GM18498 (cell line): ENCODE results near the gene VPS54.

ENCODE experiments used
- ATAC-seq: cut with Tn5 transposase; IDR thresholded peaks from one replicate; pipeline ENCODE4 v1.9.1; 2021; ENCODE audit warnings: mild to moderate bottlenecking, moderate library complexity; ENCODE audit not compliant: unreplicated experiment

Gene VPS54

DNA sequence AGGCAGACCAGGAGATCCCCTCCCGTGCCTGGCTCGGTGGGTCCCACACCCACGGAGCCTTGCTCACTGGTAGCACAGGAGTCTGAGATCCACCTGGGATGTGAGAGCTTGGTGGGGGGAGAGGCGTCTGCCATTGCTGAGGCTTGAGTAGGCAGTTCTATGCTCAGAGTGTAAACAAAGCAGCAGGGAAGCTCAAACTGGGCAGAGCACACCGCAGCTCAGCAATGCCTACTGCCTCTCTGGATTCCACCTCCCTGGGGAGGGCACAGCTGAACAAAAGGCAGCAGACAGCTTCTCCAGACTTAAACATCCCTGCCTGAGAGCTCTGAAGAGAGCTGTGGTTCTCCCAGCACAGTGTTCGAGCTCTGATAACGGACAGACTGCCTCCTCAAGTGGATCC lies 92.4 kb downstream of the VPS54 start:
- no peak for ATAC-seq

DNA sequence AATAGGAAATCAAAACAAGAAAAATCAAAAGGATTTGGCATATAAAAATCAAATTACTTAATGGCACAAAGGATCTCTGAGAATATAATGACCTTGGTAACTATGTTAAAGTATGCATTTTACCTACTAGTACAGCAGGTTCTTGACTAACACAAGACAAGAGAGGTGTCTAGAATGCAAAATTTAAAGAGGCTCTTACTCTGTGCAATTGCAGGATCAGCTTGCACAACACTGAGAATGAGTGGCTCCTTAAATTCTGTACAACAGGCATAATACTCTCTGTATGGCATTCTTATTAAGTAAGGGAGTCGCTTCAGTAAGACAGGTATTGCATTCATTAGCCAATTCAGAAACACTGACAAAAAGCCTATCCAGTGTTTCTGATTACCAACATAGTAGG lies 104.9 kb downstream of the VPS54 start:
- ATAC-seq = no peak

DNA sequence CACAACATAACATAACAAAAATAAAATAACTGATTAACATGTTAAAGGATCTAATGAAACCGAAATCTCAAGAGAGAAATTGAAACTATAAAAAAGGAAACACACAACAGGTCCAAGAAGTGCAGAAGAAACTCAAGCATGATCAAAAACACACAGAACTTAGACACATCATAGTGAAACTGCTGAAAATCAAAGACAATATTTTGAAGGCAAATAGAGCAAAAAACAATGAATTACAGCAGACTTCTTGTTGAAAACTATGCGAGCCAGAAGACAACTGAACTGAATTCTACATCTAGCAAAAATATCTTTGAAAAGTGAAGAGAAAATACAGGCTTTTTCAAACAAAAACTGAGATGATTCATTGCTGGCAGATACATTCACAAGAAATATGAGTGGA lies 116.2 kb downstream of the VPS54 start:
- no peak for ATAC-seq

DNA sequence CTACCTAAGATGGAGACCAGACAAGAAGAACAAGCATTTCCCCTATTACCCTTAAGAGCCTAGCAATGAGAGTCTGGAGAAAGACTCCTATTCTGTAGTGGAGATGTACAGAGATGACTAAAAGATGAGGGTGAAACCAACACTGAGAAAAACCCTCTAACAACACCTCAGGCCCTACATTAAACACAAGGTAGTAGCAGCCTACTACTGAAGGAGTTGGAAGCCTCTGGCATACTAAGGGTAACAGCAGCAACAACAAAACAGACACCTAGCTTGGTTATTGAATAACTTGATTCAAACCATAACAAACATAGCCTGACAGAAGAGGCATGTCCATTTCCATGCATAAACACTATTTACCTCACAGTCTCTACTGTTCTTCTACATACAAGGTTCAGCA lies 117.1 kb downstream of the VPS54 start:
- no peak for ATAC-seq

DNA sequence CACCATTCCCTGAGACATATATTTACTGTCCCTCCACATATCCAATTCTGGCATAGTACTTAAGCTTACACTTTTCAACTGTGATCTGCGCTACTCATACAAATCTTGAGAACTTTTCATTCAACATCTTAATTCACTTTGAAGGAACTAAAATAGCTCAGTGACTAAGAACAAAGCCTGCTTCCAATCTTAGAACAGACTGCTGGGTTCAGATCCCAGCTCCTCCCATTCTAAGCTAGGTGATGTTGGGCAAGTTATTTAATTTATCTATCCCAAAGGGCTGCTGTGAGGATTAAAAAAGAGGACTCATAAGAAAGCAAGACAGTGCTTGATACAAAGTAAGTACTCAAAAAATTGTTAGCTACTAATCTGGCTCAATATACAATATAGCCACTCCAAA lies 119.6 kb downstream of the VPS54 start:
- no peak for ATAC-seq

DNA sequence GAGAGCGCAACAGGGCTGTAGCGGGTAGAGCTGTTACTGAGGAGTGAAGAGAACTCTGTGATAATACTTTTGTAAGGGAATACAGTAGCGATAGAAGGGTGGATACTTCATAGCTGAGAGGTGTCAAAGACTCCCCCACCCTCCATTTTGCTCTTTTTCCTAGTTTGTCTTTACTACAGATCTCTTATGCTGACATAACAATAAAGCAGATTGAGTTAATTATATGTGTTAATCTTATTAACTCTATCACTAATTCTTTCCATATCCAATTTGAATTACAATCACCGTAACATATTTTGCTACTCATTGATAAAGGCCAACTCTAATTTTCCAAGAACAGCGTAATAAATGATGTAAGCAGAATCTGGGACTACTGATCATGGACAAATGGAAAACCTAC lies 120.4 kb downstream of the VPS54 start:
- no peak for ATAC-seq

DNA sequence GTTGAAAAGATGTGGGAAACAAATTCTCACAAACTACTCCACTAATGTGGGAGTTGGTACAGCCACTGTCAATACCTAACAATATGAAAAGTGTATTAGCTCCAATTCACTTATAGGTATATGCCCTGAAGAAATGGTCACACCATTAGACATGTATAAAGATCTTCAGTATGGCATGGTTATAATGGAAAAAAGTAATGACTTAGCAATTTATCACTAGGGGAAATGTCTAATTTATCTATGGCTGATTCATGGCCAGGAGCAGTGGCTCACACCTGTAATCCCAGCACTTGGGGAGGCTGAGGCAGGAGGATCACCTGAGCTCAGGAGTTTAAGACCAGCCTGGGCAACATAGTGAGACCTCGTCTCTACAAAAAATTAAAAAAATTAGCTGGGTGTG lies 125.1 kb downstream of the VPS54 start:
- ATAC-seq = no peak

DNA sequence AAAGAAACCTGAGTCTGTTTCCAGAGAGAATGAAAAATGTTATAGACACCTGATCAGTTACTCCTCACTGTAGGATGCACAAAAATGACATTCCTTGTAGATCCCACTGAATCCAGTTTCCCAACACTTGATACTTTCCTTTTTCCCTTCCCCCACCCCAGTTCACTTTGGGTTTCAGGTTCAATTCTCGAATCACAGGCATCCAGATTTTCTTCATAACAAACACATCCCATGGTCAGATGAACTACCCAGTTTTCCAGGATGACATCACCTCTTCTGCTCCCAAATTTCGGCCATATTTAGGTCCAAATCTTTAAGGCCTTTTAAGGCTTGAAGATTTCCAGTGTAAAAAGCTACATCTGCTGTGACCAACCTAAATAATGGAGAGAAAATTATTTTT lies 126.1 kb downstream of the VPS54 start:
- ATAC-seq = no peak

DNA sequence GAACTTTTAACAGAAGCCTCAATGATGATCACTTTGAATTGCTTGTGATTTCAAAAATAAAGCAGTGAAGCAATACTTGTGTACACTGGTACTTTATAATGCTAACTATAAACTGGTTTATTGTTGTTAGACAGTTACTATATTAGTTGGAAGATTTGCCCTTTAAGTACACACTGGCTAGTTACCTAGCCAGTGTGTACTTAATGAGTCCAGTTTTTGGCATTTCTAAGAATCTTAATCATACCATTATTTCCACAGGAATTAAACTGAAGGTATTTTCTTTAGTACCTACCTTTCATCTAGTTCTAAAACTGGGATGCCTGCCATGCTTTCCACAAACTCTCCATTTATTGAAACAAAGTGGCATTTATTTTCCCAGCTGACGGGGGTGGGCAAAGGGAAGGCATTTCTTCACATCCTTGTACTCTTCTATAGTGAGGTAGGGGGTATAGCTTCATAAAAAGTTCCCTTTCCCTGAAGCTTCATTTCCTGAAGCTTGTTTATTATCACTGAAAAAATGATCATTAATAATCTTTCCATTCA lies 127.7 kb downstream of the VPS54 start:
- ATAC-seq = no peak

DNA sequence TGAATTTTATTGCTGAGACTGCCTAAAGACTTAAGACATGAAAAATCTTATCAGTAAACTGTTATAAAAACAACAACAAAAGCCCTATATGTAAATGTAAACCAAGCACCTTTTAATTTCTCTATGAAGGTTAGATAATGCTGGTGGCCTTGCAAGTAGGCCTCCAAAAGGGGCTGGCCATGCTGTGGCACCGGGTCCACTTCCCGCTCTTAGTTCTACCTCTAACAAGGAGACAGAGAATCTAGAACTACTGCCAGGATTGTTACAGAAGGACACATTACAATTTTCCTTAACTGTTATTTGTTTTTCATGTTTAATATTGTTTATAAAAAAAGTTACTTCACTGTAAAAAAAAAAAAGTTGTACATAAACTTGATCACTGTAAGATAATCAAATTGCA lies 128.6 kb downstream of the VPS54 start:
- ATAC-seq = no peak

DNA sequence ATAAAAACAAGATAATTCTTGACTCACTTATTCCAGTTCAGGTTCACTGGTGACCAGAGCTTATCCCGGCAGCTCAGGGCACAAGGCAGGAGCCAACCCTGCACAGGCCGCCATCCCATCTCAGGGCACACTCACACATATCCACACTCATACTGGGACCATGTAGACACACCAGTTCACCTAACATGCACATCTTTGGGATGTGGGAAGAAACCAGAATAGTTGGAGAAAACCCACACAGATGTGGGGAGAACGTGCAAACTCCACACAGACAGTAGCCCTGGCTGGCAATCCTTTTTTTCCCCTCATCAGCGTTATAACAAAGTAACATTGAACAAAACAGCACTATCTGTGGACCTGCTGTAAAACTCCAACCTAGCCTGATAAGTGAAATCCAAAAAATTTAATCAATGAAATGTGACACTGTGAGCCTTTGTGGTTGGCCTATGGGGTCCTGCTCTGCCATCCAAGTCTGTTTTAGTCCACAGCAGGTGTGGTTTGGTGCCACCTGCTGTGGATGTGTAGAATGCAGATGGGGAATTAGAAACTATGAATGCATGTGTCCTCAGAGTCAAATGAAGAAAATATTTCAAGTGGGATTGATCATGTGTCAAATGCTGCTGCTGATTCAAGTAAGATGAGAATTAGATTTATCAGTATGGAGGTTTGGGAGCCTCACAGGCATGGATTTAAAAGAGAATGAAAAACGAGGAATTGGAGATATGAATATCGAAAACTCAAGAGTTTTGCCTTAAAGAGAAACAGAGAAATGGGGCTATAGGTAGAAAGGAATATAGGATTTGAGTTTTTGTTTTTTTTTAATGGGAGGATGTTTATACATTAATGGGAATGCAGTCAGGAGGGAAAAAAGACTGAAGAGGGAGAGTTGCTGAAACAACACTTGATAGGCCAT lies 130.5 kb downstream of the VPS54 start:
- ATAC-seq = peak; percentile 81

DNA sequence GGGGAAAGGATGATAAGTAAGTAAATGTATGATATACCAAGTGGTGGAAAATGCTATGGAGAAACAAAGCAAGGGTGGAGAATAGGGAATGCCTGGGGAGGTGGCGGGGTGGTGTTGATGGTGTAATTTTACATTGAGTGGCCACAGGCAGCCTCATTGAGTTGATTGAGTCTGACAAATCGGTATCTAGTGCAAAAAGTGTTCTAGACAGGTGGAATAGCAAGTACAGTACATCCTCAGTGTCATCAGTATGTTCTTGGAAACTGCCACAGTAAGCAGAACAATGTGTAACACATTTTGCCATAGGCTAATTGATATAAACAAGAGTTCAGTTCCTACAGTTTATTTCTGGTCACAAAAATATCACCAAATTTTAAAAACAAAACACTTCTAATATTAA lies 131.2 kb downstream of the VPS54 start:
- no peak for ATAC-seq

DNA sequence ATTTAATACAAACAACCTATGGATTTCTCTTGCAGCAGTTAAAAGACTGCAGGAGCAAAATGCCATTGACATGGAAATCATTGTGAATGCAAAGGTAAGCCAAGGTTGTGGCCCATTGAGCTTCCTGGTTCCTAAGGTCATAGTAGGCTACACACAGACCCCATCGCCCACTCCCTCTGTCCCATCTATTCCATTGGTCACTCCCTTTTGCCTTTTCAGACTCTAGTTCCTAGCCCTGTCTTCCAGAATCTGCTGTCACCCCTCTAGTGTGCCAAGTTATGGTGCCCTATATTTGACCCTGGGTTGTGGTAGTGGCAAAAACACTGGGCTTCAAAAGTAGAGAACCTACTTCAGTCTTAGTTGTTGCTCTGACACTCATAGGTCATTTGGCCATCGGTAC lies 132.8 kb downstream of the VPS54 start:
- no peak for ATAC-seq

DNA sequence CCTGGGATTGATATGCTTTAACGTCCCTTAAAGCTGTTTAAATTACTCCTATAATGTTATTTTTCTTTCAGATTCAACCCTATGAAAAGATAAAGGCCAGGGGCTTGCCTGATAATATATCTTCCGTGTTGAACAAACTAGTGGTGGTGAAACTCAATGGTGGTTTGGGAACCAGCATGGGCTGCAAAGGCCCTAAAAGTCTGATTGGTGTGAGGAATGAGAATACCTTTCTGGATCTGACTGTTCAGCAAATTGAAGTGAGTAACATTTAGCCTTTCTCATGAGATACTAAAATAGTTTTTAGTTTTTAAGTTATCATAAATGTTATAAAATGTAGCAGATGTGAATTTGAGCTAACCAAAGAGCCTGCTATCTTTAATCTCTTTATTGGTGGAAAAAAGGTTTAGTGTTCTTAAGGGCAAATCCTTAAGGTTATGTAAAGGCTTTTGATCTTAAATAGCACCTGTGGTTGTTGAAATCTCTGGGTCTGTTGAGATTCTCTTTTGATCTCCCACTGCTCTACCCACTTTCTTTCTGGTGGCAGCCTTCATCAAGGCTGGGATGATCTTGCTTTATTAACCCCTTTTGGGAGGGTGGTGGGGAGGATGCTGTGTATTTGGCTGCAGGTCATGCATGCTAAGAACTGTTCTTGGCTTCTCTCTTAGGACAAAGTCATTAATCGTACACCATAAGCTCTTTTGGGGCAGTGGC lies 136.7 kb downstream of the VPS54 start:
- ATAC-seq = no peak

DNA sequence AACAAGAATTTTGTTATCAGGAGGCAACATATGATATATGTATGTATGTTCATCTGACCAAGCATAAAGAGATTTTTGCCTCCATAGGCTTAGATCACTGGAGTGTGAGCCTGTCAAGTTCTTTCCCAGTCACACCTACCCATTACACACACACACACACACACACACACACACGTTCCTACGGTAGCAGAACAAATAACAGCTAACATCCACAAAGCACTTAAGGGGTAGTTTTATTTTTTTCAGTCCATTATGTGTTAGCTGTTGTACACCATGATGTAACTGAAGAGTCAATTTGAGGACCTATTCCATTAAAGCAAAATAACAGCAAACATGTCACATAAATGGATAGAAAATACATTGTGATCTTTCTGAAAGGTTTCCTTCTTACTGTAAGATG lies 138.0 kb downstream of the VPS54 start:
- ATAC-seq = no peak

DNA sequence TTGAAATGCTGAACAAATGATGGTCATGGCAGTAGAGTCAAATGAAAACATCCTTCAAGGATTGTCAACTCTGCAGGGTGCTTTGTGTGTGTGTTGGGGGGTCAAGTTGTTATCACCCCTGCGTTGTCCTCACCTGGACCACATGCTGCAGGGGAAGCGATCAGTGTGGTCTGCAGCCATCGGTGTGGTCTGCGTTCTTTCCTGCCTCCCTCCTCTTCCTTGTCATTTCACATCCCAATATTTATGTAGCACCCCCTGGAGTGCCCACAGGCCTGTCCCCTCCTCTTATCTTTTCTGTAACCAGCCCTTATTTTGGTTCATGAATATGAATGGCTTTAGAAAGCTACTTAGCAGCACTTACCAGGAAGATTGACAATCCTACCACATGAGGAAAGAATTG lies 138.6 kb downstream of the VPS54 start:
- ATAC-seq = no peak

DNA sequence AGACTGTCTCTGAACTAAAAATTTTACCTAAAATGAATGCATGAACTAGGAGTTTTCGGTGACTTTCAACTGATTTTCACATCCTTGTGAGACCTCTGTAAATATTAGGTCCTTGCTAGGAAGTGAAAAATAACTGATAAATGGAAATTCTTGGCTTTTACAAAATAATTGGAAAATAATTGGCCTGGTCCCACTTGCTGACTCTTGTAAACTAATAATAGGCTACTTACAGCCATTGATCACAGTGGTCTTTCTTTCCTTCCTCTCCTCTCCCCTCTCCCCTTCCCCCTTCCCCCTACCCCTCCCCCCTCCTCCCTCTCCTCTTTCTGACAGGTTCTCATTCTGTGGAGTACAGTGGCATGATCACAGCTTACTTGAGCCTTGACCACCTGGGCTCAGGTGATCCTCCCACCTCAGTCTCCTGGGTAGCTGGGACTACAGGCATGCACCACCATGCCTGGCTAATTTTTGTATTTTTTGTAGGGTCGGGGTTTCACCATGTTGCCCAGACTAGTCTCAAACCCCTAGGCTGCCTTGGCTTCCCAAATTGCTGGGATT lies 139.3 kb downstream of the VPS54 start:
- ATAC-seq = no peak

DNA sequence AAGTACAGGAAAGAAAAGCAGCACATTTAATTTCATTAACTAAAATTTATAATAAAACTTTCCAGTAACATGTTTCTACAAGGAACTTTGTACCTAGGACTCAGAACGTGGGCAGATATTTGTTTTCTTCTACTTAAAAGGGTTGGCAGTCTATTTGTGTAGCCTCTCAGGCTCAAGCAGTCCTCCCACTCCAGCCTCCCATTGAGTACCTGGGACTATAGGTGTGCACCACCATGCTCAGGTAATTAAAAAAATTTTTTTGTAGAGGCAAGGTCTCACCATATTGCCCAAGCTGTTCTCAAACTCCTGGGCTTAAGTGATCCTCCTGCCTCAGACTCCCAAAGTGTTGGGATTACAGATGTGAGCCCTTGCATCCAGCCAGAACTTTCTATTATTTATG lies 140.7 kb downstream of the VPS54 start:
- no peak for ATAC-seq

DNA sequence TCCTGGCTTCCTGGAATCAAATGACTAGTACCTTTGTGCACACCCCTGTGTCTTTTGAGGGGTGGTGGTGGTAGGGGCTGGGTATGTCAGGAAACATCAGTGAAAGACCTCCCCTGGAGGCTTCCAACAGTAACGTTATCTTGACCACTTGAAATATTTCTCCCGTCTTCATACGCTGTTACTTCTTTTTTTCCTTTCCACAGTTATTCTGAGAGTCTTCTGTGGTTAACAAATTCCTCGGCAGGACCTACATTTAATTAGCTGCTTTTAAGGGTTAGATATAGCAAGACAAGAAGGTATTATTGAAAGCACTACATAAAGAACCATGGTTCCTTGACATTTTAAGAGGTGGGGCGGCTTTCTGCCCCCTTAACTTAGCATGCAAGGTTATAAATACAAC lies 142.9 kb downstream of the VPS54 start:
- no peak for ATAC-seq

DNA sequence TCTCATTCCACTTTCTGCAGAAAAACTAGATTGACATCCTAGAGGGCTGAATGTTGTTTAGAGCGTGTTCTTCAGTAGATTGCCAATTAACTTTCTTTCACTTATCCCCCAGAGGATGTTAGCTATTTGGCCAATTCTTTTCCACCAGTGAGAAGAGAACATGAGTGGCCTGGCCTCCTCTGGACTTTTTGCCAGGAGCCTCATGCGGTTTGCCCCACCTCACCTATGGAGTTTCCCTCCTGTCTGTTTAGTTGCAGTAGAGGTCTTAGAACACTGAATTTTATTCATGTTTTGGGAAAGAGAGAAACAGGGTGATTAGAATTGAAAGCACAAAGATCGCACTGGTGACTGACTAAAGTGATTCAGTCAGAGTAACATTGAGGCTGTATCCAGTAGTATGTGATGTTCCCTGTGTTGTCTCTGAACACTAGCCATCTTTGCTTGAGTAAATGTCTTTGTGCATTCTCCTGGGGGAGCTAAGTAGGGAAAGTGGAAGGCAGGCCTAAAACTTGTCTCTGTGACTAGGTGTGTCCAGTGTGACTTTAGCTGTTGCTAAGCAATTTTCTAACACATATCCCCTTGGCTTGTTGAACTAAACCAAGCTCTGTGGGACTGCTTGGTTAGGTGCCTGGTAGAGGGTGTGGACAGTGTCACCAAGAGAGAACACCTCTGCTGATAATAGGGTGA lies 143.5 kb downstream of the VPS54 start:
- ATAC-seq = no peak

DNA sequence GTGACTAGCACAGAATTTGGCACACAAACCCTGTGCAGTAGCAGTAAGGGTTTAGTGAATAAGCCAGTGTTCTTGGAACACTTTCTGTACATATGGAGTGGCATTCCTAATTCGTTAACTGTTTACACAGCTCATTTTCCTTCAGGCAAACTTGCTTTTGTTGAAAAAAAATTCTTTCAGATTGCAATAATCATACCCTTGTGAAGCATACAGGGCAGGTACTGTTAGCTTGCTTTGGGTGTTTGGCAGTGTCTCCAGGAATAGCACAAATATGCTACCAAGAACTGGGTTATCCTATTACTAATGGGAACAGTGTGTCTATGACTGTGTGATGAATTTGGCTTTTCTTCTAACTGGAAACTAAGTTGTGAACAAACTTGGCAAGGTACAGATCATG lies 144.1 kb downstream of the VPS54 start:
- no peak for ATAC-seq
